Esophagus squamous epithelium (tissue), 5 donors: Measurements from ENCODE around the gene SESN3. TPM values are rescaled to one million over a fixed set of nuclear protein-coding genes. Genes with fewer than 3 reads are reported as not detected.

Source experiments
- DNase-seq: peaks from one replicate; lab custom pipeline; 2025; lab: John Stamatoyannopoulos, UW
- H3K27ac ChIP-seq, 4 donors: fragments of 200-600 bp; sonication (generic); one replicate each; pipeline ENCODE4 v1.5.1; 2016 to 2019; ENCODE audit warnings: mild to moderate bottlenecking in 1 of 4
- H3K27me3 ChIP-seq, 4 donors: fragments of 200-600 bp; sonication (generic); 1 replicate in 3 of 4; 2 replicates in 1 of 4; pipeline versions ENCODE4 v1.5.1 to v1.6.0; 2017 to 2021; ENCODE audit warnings: antibody characterized with exemption in 1 of 4
- H3K36me3 ChIP-seq, 3 donors: fragments of 200-600 bp; sonication (generic); one replicate each; pipeline ENCODE4 v1.5.1; 2016 to 2019
- H3K4me1 ChIP-seq, 3 donors: fragments of 200-600 bp; sonication (generic); one replicate each; pipeline ENCODE4 v1.5.1; 2017 to 2019
- H3K4me3 ChIP-seq, 4 donors: fragments of 200-600 bp; sonication (generic); 1 replicate in 3 of 4; 2 replicates in 1 of 4; pipeline ENCODE4 v1.5.1; 2016 to 2019; ENCODE audit warnings: mild to moderate bottlenecking in 2 of 4, moderate library complexity in 1 of 4
- H3K9me3 ChIP-seq, 3 donors: fragments of 200-600 bp; sonication (generic); one replicate each; pipeline ENCODE4 v1.5.1; 2016 to 2019
- CTCF ChIP-seq, 6 experiments: fragments of 450-650 bp in 4 of 6; fragments of 200-600 bp in 2 of 6; sonication (generic) in 2 of 6; IDR thresholded peaks; one replicate each; pipeline ENCODE4 v1.5.1; 2016 to 2019; ENCODE audit warnings: antibody characterized with exemption in 6 of 6, mild to moderate bottlenecking in 4 of 6, moderate library complexity in 4 of 6
- POLR2A ChIP-seq, 4 donors: fragments of 450-650 bp; IDR thresholded peaks; one replicate each; pipeline ENCODE4 v1.6.1; 2017; ENCODE audit warnings: antibody characterized with exemption in 4 of 4, mild to moderate bottlenecking in 4 of 4, moderate library complexity in 3 of 4
- WGBS, 2 donors: methylation state at CpG; one replicate each; pipeline ENCODE4 v1.1.5; 2018; 5-methylcytosine and 5-hydroxymethylcytosine counted together
- intact Hi-C: fragments of 100-400 bp; cut with DNase I; formaldehyde crosslinking; loops from one replicate; pipeline ENCODE4 v1.15.0; 2022
- total RNA-seq, 4 donors: library from RNA; depleted of rRNA; stranded (reverse); fragments of >200 nt; gene quantifications; one replicate each; pipeline ENCODE4 v1.1.0, GENCODE V29; 2016
- donor health status: DM: yes; HTN: yes; CAD: no.

SESN3 gene
- total RNA-seq, 4 donors from 2014 or later: 11.3 to 33.7 (median 22.1) TPM

DNA sequence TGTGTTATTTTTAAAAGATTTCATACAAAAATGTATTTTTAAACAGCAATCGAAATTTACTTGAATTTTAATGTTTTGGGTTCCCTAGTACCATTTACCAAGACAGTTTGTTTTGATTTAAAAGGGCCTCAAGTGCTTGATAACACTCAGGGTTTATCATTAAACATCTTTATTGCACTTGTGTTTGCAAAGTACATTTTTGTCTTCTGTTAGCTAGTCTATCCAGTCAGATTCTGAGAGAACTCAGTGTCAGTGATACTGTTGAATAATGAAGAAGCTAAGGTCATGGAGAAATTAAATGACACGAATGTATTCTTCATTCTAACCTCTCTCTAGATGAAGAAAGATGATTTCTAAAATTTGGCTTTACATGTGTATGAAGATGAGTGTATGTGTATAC lies 12.7 kb upstream of the SESN3 start:
- no peak for TF ChIP-seq CTCF (IDR thresholded peaks at IDR 0.05)
- TF ChIP-seq POLR2A (IDR thresholded peaks at IDR 0.05): no peak

GRCh38 chr11:95242845-95243605 lies 12.0 kb upstream of the SESN3 start:
- WGBS, 2 donors: 93 to 96% methylated on average over 6 of the region's 6 CpGs
- TF ChIP-seq POLR2A (IDR thresholded peaks at IDR 0.05) (no peak), CTCF (IDR thresholded peaks at IDR 0.05) (no peak)
- intact Hi-C loops: no loop called here
- Histone ChIP-seq H3K9me3 (no peaks in the 10 kb centered on the region), H3K4me3 (no peak overlapping the region), H3K27ac (no peak overlapping the region), H3K27me3 (no peaks in the 10 kb centered on the region), H3K4me1 (peaks cover 0 to 25% (median 9%) of the 10 kb centered on the region in 3 donors), H3K36me3 (no peaks in the 10 kb centered on the region)
- no peak for DNase-seq

More for the DNA sequence above, 12.7 kb upstream of the SESN3 start:
- Histone ChIP-seq H3K27ac (no peak overlapping the region), H3K9me3 (no peaks in the 10 kb centered on the region), H3K4me1 (peaks cover 0 to 25% (median 9%) of the 10 kb centered on the region in 3 donors), H3K36me3 (no peaks in the 10 kb centered on the region), H3K27me3 (no peaks in the 10 kb centered on the region), H3K4me3 (no peak overlapping the region)
- DNase-seq: no peak
- WGBS, 2 donors: 75 to 85% methylated on average over 2 of the region's 2 CpGs
- intact Hi-C loops: no loop called here

GRCh38 chr11:95242091-95242844 lies 11.3 kb upstream of the SESN3 start:
- WGBS, 2 donors: 54 to 59% methylated on average over 8 of the region's 8 CpGs
- no peak overlapping the region for H3K4me3 ChIP-seq
- intact Hi-C loops: no loop called here
- no peaks in the 10 kb centered on the region for H3K36me3 ChIP-seq
- H3K27me3 ChIP-seq: no peaks in the 10 kb centered on the region
- H3K4me1 ChIP-seq: peaks cover 0 to 25% (median 9%) of the 10 kb centered on the region in 3 donors
- no peak for DNase-seq
- no peaks in the 10 kb centered on the region for H3K9me3 ChIP-seq
- H3K27ac ChIP-seq: no peak overlapping the region
- TF ChIP-seq CTCF (IDR thresholded peaks at IDR 0.05): no peak
- no peak for TF ChIP-seq POLR2A (IDR thresholded peaks at IDR 0.05)

- H3K27ac ChIP-seq: no peak overlapping the region
- DNase-seq: no peak
- 23 to 27% methylated on average over 5 of the region's 5 CpGs for WGBS, 2 donors
Measured at GRCh38 chr11:95241681-95242081, 10.7 kb upstream of the SESN3 start.

More at GRCh38 chr11:95241681-95242081, 10.7 kb upstream of the SESN3 start:
- TF ChIP-seq POLR2A (IDR thresholded peaks at IDR 0.05): no peak
- no peak for TF ChIP-seq CTCF (IDR thresholded peaks at IDR 0.05)
- Histone ChIP-seq H3K9me3 (no peaks in the 10 kb centered on the region), H3K4me1 (peaks cover 0 to 25% (median 9%) of the 10 kb centered on the region in 3 donors), H3K27me3 (no peaks in the 10 kb centered on the region), H3K4me3 (no peak overlapping the region), H3K36me3 (no peaks in the 10 kb centered on the region)
- intact Hi-C loops: no loop called here
